GM10266 (cell line): ENCODE measurements around the gene NPTX2.

Experiments
- DNase-seq: peaks from one replicate; pipeline ENCODE4 v3.0.0; 2012; ENCODE audit errors: extremely low spot score
- TF ChIP-seq, protein P1 (sequence below): IDR thresholded peaks from 2 replicates; pipeline ENCODE4 v1.5.1; 2012; ENCODE audit warnings: mild to moderate bottlenecking, low read depth; ENCODE audit not compliant: control insufficient read depth, insufficient read depth; ENCODE audit errors: missing control alignments

The NPTX2 gene

DNA sequence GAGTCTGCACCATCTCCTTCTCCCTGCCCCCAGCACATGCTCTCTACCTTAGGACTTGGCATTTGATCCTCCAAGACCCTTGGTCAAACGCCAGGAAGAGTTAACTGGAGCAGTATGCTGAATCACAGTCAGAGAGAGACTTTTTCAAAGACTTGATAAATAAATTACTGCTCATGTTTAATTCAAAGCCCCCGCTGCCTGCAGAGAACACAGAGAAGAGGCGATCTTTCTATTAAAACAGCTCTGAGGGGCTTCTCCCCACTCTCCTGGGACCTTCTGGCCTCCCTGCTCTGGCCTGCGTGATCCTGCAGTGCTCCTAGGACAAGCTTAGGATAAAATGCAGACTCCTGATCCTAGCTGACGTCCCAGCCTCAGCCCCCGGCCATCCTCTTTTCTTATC lies 47.8 kb downstream of the NPTX2 start:
- DNase-seq = no peak
- TF ChIP-seq, protein P1, sequence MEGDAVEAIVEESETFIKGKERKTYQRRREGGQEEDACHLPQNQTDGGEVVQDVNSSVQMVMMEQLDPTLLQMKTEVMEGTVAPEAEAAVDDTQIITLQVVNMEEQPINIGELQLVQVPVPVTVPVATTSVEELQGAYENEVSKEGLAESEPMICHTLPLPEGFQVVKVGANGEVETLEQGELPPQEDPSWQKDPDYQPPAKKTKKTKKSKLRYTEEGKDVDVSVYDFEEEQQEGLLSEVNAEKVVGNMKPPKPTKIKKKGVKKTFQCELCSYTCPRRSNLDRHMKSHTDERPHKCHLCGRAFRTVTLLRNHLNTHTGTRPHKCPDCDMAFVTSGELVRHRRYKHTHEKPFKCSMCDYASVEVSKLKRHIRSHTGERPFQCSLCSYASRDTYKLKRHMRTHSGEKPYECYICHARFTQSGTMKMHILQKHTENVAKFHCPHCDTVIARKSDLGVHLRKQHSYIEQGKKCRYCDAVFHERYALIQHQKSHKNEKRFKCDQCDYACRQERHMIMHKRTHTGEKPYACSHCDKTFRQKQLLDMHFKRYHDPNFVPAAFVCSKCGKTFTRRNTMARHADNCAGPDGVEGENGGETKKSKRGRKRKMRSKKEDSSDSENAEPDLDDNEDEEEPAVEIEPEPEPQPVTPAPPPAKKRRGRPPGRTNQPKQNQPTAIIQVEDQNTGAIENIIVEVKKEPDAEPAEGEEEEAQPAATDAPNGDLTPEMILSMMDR = no peak

DNA sequence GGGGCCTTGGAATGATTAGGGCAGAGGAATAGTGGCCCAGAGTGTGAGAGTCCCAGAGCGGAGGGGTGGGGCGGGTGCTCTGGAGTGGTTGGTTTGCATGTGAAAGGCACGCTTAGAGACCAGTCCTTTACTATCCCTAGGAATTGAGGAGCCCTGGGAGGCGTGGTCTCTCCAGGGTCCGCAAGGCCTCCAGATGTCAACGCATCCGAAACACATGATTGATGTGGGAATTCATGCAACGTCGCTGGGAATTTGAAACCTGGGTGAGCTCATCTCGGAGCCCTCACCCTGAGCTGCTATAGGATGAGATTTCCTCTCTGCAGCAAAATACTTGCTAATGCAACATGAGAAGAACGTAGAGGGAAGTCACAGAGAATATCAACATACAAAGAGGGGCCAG lies 51.2 kb downstream of the NPTX2 start:
- no peak for DNase-seq
- TF ChIP-seq, protein P1 = no peak

DNA sequence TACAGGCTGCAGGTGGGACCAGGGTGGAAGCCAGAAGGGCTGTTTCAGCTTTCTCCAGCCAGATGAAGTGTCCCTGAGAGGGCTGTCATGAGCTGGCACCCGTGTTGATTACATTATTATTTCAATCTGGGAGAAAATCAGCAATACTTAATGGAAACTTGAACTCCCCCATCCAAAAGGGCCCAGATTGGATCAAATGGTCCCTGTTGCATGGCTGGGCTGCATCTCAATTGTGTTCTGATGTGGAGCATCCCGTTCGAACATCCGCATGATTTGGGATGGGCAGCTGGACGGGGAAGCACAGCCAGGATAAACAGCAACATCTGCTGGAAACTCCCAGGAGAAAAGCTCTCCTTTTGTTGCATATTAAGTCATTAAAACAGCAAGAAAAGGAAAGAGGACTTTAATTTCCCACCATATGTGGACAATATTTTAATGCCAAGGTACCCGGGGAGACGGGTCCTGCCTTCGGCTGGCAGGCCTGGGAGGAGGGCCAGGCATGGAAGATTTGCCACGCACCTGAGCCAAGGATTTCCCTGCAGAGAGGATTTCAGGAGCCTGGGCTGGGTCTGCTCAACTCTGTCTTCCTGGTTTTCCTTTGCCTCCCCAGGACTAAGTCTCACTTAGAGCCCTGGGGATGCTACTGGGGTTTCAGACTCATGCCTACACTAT lies 52.4 kb downstream of the NPTX2 start:
- no peak for DNase-seq
- TF ChIP-seq, protein P1 = no peak

DNA sequence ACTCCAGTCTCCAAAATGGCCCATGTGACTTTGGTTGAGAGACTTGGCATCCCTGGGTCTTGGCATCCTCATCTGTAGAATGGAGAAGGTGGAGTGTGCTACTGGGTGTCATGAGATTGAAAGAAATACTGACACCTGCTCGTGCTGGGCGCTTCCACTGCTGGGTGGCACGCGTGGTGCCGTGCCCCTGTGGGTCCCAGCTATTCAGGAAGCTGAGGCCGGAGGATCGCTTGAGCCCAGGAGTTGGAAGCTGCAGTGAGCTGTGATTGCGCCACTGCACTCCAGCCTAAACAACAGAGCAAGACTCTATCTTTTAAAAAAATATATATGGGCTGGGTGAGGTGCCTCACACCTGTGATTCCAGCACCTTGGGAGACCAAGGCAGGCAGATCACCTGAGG lies 53.1 kb downstream of the NPTX2 start:
- TF ChIP-seq, protein P1 = no peak
- no peak for DNase-seq

DNA sequence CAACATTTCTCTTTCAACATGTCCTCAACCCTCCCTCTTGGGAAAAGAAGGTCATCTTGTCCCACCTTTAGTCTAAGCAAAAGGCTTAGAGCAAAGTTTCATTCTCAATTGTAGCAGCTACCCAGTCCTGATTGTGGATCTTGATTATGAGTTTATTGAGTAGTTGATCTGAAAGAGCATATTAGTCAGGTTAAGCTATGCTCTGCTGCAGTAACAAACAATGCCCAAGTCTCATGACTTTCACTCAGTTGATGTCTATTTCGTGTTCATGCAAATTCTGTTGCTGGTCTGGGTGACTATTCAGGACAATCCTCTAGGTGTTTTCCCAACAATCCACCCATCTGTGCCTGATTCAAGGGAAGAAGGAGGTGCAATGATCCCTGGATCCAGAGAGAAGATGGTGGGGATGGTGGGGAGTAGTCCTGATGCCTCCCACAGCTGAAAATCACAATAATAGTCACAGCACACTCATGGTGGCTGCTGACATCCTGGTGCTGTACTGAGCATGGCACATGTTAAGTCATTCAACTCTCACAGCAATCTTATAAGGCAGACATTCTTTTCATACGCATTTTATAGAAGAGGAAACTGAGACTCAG lies 54.7 kb downstream of the NPTX2 start:
- no peak for DNase-seq
- TF ChIP-seq, protein P1 = no peak

DNA sequence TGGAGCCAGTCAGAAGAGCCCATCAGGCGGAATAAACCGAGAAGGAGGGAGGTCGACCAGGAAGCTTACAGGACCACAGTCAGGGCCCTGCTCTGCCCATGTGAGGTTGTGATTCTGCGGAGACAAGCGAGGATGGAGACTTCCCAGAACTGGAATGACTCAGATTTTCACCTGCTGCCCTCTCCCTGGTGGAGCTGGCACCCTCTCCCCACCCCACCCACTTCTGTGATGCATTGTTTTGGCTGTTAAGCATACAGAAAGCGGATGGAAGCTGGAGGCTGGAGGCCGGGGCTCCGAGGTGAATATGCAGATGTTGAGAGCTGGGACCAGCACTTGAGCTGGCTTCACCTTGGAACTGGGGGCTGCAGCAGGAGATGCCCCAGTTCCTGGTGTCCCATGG lies 57.4 kb downstream of the NPTX2 start:
- DNase-seq = no peak
- TF ChIP-seq, protein P1 = no peak

DNA sequence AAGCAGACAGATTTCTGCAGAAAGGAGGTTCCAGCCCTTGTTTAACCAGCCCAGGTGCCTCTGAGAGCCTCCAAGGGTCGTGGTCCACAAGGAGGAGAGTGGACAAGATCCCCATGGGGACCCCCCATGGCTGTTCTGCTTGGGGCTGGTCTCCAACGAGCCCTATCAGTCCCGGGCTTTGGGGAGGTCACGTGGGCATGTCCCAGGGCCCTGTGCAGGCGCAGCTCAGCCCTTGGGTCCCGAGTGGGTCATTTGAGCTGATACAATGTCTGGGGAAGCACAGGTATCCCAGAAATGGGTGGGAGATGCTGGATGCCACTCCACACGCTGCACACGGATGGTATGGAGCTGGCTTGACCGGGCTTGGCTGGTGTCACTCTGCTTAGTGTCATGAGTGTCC lies 57.8 kb downstream of the NPTX2 start:
- DNase-seq = no peak
- TF ChIP-seq, protein P1 = no peak
